Fibroblast of villous mesenchyme (primary cell): ENCODE measurements around the gene TMEM269. TPM values are rescaled to one million over a fixed set of nuclear protein-coding genes. Genes with fewer than 3 reads are reported as not detected.

Source experiments
- DNase-seq: peaks from one replicate; pipeline ENCODE4 v3.0.0-alpha.2; 2010; ENCODE audit warnings: low read depth
- H3K4me3 ChIP-seq: 2 replicates; pipeline ENCODE4 v1.5.1; 2011; ENCODE audit warnings: low read depth, mild to moderate bottlenecking, low read length
- CTCF ChIP-seq: IDR thresholded peaks from 2 replicates; pipeline ENCODE4 v1.5.1; 2012; ENCODE audit warnings: low read depth, mild to moderate bottlenecking, low read length; ENCODE audit not compliant: insufficient read depth
- total RNA-seq: library from RNA; depleted of rRNA; stranded (reverse); fragments of >200 nt; gene quantifications from 2 replicates; pipeline ENCODE4 v1.2.3, GENCODE V29; 2012

Gene TMEM269
- total RNA-seq, 1 donor: under 0.01 TPM

- no peak for TF ChIP-seq CTCF
- no peak for DNase-seq
- no peak overlapping the region for H3K4me3 ChIP-seq
Observed at GRCh38 chr1:42737986-42738677, 46.7 kb upstream of the TMEM269 start.

DNA sequence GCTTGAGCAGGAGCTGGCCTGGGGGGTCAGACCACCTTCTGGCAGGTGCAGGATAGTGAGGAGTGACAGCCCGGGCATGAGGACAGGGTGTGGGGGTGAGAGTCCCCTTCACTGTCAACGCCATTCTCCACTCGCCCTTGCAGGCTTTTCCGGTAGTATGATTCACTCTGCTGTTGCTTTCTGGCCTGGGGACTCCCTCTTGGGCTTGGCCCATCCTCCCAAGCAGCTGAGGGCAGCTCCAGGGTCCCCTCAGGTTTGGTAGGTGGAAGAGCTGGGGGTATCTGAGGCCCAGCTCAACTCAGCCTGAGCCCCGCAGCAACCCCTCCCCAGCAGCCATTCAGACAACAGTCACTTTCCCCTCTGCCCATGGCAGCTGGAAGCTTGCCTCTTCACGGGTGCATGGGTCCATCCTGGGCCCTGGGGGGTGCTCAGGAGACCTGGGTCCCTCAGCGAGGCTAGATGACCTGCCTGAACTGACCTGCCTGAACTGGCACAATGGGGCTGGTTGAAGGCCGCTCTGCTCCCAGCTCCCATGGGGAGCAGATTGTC lies 46.0 kb upstream of the TMEM269 start:
- no peak overlapping the region for H3K4me3 ChIP-seq
- TF ChIP-seq CTCF: no peak
- no peak for DNase-seq

GRCh38 chr1:42739753-42740700 lies 44.8 kb upstream of the TMEM269 start, which contains the start of gene CLDN19:
Gene CLDN19 (minus strand): TSS chr1:42740236. CDS start chr1:42740063, 173 bp downstream.
- TF ChIP-seq CTCF: no peak
- H3K4me3 ChIP-seq: no peak within 1 kb of the TSS
- DNase-seq: no peak

- DNase-seq: no peak
- TF ChIP-seq CTCF: no peak
- H3K4me3 ChIP-seq: no peak overlapping the region
Observed at GRCh38 chr1:42740851-42741580, 43.8 kb upstream of the TMEM269 start.

DNA sequence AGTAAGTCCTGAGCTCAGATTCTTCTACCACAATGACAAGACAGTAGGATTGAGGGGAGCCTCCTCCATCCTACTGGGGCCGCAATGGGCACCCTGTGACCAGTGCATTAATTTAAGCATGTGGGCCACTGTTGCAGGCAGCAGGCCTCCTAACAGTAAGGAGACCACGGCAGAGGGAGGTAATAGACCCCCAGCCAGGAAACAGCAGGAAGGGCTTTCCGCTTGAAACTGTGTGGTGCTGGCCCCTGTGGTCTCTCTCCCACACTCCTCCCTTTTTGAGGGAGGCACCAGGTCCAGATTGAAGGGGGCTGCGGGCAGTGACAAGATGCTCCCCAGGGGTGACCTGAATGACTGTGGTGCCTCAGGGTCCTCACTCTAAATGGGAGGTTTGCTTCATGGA lies 43.1 kb upstream of the TMEM269 start:
- no peak for DNase-seq
- H3K4me3 ChIP-seq: no peak overlapping the region
- TF ChIP-seq CTCF: no peak

DNA sequence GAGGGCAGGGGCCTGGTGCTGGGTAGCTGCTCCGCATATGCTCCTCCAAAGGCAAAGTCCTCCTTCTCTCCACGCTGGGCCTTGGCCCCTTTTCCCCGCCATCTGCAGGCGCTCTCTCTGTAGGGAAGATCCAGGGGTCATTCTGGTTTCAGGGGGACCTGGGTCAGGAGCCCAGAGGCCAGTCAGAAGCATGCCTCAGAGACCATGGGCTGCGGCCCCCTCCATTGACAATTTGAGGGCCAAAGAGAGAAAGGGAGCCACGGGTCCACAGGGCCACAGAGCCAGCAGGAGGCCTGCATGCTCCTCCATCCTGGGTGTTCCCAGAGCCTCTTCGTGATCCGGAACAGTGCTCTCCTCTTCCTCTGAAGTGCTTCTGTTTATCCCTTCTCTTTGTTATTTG lies 42.6 kb upstream of the TMEM269 start:
- TF ChIP-seq CTCF: no peak
- DNase-seq: no peak
- H3K4me3 ChIP-seq: no peak overlapping the region
